GM19238 (cell line): ENCODE results near the gene TTI1.
"Not testable (repeated sequence)": the region's sequence is repeated elsewhere in the genome, so short reads cannot be mapped to it uniquely, and the experiment has no call there.

ENCODE experiments used
- DNase-seq: peaks from one replicate; pipeline ENCODE4 v3.0.0; 2011; ENCODE audit warnings: low spot score; ENCODE audit not compliant: insufficient read length

TTI1 gene

DNA sequence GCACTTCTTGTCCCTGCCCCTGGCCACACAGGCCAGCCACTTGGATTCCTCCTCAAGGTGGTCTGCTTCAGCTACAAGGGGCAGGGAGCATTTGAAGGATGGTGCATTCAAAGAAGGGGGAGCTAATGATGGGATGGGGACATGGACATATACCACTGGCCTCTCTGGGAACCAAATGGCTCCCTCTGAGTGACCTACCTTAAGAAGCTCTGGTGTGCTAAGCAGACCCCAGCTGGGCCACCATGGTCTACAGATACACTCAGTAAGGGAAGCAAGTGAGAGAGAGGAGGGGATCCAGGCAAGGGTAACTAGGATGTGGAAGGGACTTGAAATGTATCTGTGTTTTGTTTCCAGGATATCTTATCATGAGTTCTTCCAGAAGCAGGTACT, 62.4 kb downstream of the TTI1 start:
- DNase-seq: no peak

DNA sequence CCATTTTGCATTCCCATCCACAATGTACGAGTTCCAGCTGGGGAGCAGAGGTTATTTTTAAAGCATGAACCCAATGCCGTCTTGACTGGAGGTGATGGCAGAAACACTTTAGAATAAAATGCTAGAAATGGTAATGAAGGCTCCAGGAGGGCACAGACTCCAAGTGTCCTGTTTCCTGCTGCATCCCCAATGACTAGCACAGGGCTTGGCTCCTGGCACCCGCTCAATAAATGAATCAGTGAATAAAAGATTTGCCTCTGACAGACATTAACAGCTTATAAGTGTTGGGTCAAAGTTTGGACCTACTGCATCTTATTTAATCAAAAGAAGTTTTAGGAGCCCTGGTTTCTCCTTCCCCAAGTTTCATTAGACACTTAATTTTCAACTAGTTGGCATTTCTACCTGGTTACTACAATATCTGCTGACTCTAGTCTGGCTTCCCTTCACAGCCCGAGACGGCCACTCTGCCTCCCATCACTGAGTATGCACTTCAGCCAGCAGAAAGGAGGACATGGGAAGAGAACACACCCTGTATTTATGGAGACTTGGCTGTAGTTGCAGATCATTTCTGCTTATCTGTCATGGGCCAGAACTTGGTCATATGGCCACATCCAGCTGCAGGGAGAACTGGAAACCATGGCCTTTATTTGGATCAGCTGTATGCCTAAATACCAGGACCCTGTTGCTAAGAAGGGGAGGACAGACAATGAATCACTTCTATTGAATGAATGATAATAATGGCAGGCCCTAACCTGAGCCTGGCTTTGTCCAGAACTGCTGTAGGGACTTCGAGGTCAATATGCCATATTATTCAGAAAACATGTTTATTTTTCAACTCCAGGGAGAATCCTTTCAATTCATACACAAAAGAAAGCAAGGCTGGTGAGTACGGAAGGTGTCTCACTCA, 63.1 kb downstream of the TTI1 start:
- DNase-seq: no peak

DNA sequence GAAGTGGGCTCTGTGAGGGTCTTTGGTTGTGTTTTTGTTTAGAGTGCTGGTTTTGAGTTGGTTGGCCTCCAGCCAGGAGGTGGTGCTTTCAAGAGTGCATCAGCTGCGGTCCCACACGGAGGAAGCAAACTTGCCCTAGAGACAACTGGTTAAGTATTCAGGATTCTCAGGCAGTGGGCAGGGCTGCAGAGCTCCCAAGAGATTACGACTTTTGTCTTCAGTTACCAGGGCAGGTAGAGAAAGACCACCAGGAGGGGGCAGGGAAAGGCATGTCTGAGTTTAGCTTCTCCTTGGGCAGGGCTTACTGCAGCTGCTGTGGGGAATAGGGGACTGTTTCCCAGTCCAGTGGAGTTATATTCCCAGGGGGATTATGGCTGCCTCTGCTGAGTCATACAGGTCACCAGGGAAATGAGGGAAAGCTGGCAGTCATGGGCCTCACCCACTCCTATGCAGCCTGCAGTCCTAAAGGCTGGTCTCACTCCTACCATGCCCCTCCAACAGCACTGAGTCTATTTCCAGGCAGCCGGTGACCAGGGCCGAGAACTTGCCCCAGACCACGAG, 64.3 kb downstream of the TTI1 start:
- no peak for DNase-seq

DNA sequence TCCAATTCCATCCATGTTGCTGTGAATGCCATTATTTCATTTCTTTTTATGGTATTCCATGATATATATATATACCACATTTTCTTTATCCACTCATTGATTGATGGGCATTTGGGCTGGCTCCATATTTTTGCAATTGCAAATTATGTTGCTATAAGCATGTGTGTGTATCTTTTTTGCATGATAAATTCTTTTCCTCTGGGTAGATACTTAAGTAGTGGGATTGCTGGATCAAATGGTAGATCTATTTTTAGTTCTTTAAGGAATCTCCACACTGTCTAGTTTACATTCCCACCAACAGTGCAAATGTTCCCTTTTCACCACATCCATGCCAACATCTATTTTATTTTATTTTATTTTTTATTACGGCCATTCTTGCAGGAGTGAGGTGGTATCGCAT, 69.8 kb downstream of the TTI1 start:
- DNase-seq: not testable (repeated sequence)

DNA sequence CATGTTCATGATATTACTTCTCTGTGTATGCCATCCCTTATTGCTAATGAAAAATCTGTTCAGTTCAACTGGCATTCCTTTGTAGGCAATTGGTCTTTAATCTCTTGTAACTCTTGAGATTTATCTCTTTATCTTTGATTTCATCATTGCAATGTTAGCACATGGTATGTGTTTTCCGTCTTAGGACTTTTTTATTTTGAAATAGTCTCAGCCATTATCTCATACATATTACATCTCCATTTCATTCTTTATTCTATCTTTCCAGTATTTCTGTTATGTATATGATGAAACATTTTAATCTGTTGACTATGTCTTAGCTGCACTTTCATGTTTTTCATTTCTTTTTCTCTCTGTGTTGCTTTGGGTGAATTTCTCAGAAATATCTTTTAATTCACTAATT, 72.2 kb downstream of the TTI1 start:
- DNase-seq: no peak

DNA sequence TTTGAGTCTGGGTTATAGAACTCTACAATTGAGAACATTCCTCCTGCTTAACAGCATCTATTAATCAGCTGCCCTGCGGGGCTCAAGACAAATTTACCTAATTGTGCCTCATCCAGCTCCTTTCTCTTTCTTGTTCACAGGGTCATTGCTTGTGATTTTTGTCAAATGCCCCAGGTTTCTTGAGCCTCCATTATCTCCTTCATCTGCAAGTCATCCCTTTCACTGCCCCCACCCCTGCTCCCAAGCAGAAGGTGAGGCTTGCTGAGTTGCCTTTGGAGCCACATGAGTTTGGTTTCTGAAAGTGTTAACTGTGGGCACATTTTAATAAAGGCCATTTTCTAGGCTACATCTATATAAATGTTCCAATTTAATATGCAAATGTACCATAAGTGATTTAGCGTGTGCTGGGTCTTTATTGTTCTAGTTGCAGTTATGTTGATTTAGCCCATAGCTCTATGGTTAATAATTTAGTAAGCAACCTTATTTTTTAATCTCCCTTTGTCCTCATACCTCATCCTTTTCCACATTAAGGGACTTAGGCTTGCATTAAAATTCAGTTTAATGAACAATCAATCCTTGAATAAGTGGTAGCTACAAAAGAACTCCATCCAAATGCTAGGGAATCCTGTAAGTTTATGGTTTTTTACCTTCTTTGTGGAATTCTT, 74.3 kb downstream of the TTI1 start:
- DNase-seq: no peak

DNA sequence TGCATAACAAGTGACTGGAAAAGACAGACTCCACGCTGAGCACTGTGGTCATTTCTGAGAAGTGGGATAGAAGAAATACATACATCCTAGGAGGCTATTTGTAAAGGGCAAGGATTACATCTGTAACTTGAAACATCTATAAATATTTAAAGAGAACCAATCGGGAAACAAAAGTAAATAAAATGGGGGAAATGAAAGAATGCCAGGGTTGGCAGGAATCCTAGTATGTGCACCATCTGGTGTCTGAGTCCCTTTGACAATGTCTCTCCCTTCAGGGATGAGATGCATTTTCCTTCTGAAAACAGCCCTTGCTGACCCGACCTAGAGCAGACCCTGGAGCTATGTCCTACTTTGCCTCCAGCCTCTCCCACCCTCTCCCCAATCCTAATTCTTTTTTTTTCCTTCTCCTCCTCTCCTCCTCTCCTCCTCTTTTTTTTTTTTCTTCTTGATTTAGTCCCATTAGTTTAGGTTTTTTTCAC, 77.1 kb downstream of the TTI1 start:
- DNase-seq: no peak

DNA sequence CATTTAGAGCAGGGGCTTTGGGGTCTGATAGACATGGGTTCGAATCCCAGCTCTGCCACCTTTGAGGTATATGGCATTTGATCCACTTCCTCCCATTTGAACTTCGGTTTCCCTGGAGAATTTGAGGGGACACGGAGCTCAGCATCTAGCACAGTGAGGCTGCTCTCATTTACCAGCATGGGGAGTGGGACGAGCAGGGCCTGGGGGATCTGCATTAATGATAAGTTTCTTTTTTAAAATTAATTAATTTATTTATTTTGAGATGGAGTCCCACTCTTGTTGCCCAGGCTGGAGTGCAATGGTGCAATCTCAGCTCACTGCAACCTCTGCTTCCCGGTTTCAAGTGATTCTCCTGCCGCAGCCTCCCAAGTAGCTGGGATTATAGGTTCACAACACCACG, 77.7 kb downstream of the TTI1 start:
- DNase-seq: no peak

DNA sequence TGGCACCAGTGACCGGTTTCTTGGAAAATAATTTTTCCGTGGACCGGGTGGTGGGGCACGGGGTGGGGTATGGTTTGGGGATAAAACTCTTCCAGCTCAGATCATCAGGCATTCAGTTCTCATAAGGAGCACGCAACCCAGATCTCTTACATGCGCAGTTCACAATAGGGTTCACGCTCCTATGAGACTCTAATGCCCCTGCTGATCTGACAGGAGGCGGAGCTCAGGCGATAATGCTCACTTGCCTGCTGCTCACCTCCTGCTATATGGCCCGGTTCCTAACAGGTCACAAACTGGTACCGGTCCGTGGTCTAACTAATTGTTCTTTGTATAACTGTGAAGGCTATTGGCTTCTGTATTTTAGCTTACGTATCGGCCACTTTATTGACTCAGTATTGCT, 78.6 kb downstream of the TTI1 start:
- no peak for DNase-seq

DNA sequence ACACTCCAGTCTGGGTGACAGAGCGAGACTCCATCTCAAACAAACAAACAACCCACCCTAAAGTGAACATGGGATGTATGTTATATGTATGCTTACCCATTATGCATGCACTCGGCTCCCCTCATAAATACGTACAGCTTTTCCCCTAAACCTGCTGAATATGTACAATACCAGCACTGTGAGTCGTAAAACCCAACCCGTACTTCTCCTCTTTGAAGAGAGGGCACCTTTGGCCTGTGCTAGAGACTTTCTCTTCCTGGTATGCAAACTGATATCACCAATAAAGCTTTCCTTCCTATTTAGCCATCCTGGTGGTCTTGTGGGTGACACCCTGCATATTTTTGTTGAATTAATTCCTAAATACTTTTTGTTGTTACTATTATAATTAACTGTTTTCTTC, 79.1 kb downstream of the TTI1 start:
- DNase-seq: no peak

DNA sequence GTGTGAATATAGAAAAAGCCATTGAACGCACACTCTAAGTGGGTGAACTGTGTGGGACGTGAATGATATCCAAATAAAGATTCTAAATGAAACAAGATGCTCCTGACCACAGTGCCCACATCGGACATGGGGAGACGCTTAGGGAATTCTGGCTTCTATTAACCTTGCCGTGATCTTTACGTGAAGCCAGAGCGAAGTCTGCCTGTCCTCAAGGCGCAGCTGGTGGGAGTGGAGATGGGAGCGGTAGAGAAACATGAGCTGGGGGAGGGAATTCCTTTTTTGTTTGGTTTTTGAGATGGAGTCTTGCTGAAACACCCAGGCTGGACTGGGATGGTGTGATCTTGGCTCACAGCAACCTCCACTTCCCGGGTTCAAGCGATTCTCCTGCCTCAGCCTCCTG, 84.3 kb downstream of the TTI1 start:
- no peak for DNase-seq

DNA sequence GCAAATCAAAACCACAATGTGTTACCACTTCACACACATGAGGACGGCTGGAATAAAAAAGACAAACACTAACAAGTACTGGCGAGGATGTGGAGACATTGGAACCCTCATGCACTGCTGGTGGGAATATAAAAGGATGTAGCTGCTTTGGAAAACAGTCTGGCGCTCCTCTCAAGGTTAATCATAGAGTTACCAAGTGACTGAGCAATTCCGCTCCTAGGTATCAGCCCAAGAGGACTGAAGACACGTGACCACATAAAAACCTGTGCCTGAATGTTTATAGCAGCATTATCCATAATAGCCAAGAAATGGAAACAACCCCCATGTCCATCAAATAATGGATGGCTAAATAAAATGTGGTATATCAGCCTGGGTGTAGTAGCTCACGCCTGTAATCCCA, 85.3 kb downstream of the TTI1 start:
- DNase-seq: no peak

DNA sequence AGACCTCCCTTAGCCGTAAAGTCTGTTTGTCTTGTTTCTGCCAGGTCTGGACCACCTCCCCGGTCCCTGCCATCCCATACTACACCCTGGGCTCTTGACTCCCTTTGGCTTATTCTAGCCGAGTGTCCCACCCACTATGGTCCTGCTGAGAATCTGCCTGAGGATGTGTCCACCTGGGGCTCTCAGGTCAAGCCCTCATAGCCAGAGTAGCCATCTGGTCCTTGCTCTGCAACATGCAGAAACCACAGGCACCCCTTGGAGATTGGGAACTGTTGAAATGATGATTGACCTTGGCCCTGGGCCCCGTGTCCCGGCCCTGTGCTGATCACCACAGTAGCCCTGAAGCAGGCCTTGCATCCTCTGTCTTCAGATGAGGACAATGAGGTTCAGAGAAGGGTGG, 86.3 kb downstream of the TTI1 start:
- no peak for DNase-seq

DNA sequence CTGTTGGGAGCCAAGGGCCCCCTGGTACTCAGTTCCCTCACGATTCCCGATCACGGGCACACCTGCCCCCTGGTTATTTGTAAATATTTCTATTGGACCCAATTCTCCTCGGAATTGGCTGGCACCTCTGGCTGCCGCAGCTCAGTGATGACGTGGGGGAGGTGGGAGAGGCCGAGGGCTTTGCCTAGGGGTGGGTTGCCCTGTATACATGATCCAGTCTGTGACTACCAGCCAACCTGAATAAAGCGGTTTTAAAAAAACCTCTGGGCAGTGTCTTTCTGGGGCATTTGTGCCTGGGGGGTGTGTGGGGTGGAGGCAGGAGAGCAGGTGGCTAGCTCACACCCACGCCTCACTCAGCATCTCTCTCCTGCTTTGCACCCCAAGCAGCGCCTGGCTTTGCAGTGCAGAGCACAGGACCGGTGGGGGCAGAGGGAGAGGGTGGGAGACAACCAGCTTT, 88.1 kb downstream of the TTI1 start:
- no peak for DNase-seq

DNA sequence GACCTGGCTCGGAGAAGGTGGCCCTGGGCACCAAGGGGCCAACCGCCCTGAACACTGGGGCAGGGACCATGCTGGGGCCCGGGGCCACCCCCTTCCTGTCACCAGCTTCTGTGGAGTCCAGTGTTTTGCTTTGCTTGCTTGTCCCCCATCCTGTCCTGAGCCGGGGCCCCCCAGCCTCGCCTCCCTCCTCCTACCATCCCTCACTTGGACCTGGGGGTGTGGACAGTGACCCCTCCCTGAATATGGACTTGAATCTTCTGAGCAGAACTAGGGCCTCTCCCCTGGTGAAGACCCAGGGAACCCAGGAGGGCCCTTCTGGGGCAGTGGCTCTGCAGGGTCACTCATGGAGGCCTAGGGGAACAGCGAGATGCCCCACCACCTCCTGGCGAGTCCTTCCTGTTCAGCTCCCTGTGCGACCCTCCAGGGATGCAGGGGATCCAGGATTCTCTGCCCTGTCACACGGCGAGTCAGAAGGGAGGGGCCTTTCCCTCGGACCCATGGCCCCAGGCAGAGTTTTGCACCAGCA, 88.7 kb downstream of the TTI1 start:
- DNase-seq: no peak

DNA sequence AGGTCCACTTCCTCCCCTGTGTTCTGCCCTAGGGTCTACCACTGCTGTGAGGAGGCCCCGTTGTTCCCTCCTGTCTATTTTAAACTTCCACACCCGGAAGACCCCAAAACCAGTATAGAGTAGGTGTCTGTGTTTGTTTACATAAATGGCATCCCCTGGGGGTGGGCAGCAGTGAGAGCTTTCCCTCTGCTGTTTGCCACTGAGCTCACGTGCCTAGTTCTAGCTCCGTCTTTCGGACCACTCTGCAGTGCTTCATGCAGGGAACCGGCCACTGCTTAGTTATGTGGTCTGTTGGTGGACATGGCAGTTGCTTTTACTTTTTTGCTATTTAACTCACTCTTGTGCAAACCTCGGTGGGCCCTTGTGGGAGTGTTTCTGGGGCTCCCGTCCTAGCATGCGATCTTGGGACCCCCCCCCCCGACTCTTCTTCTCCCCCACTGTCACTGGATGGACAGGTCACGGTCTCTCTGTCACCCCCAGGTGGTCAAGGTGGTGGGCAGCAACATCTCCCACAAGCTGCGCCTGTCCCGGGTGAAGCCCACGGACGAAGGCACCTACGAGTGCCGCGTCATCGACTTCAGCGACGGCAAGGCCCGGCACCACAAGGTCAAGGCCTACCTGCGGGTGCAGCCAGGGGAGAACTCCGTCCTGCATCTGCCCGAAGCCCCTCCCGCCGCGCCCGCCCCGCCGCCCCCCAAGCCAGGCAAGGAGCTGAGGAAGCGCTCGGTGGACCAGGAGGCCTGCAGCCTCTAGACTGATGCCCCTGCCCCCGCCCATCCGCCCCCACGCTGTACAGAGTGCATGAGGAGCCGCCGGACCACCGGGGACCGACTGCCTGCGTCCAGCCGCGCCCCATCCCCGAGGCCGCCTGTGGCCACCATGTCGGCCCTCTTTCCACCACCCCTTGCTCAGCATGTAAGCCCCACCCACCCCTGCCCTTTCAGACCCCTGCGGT, 89.5 kb downstream of the TTI1 start:
- no peak for DNase-seq

DNA sequence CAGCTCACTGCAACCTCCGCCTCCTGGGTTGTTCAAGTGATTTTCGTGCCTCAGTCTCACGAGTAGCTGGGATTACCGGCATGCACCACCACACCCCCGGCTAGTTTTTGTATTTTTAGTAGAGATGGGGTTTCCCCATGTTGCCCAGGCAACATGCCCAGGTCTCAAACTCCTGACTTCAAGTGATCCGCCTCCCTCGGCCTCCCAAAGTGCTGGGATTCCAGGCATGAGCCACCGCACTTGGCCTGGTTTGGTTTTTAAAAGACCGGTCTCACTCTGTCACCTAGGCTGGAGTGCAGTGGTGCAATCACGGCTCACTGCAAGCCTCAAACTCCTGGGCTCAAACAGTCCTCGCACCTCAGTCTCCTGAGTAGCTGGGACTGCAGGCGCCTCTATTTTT, 90.2 kb downstream of the TTI1 start:
- DNase-seq: no peak

DNA sequence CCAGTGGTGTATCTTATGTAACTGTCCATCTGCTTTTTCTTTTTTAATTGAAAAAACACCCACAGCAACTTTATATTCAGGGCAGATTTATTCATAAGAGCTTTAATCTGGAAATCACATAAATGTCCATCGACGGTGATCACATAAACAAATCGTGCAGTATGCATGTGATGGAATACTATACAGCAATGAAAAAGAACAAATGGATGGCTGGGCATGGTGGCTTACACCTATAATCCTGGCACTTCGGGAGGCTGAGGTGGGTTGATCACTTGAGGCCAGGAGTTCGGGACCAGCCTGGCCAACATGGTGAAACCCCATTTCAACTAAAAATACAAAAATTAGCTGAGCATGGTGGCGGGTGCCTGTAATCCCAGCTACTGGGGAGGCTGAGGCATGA, 91.3 kb downstream of the TTI1 start:
- DNase-seq: no peak

DNA sequence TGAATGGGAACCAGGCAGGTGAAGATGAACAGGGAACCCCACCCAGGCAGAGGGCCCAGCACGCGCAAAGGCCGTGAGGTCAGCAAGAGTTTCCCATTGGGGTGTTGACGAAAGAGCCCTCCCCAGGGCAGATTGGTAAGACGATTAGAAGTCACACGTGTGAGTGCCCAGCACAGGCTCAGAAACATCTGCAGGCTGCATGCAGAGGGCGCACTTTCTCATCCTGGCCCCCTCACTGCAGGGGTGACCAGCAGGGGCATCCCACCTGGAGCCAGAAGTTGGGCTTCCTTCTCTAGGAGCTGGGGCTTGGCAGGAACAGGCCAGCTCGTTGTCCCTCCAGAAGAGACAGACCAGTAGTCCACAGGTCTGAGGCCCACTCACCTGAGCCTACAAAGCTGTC, 91.9 kb downstream of the TTI1 start:
- DNase-seq: no peak

DNA sequence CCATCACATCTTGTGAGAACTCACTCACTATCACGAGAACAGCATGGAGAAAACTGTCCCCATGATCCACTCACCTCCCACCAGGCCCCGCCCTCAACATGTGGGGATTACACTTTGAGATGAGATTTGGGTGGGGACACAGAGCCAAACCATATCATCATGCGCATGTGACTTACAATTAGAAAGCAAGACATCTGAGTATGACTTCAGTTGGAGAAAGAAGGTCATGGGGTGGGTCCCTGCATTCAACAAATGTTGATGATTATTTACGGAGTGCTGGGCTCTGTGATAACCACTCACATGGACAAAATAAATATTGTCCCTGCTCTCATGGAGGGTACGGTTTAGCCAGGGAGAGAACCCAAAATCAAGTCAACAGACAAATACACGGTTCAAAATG, 92.4 kb downstream of the TTI1 start:
- DNase-seq: no peak
